Measurements from ENCODE around the gene ZNF296.

ZNF296 gene

GRCh38 chr19:45101806-45102205 lies 25.5 kb upstream of the ZNF296 start:
- DNase-seq (ENCODE audit: insufficient read length) (no peak), FAIRE-seq (no peak)
- TF ChIP-seq TAF1 (IDR thresholded peaks at IDR 0.05; ENCODE audit: borderline replicate concordance, low read depth, low read length) (no peak), POLR2AphosphoS5 (IDR thresholded peaks at IDR 0.05; ENCODE audit: low read depth, low read length) (no peak), POLR2A (IDR thresholded peaks at IDR 0.05; ENCODE audit: low read depth, low read length) (no peak)

- no peak for DNase-seq (ENCODE audit: insufficient read length)
- TF ChIP-seq POLR2A (IDR thresholded peaks at IDR 0.05; ENCODE audit: low read depth, low read length), result no peak
- no peak for TF ChIP-seq POLR2AphosphoS5 (IDR thresholded peaks at IDR 0.05; ENCODE audit: low read depth, low read length)
- TF ChIP-seq TAF1 (IDR thresholded peaks at IDR 0.05; ENCODE audit: borderline replicate concordance, low read depth, low read length), result no peak
- FAIRE-seq, result no peak
Measured at GRCh38 chr19:45100846-45101252, 24.6 kb upstream of the ZNF296 start.

GRCh38 chr19:45100201-45100600 lies 23.9 kb upstream of the ZNF296 start:
- TF ChIP-seq TAF1 (IDR thresholded peaks at IDR 0.05; ENCODE audit: borderline replicate concordance, low read depth, low read length), result no peak
- no peak for TF ChIP-seq POLR2A (IDR thresholded peaks at IDR 0.05; ENCODE audit: low read depth, low read length)
- no peak for TF ChIP-seq POLR2AphosphoS5 (IDR thresholded peaks at IDR 0.05; ENCODE audit: low read depth, low read length)
- FAIRE-seq, result no peak
- DNase-seq (ENCODE audit: insufficient read length), result no peak

- FAIRE-seq (no peak), DNase-seq (ENCODE audit: insufficient read length) (no peak)
Measured at GRCh38 chr19:45099467-45100191, 23.4 kb upstream of the ZNF296 start.

GRCh38 chr19:45098521-45099466 lies 22.5 kb upstream of the ZNF296 start:
- DNase-seq (ENCODE audit: insufficient read length) (no peak), FAIRE-seq (no peak)
- TF ChIP-seq POLR2A (IDR thresholded peaks at IDR 0.05; ENCODE audit: low read depth, low read length), result no peak
- no peak for TF ChIP-seq POLR2AphosphoS5 (IDR thresholded peaks at IDR 0.05; ENCODE audit: low read depth, low read length)
- no peak for TF ChIP-seq TAF1 (IDR thresholded peaks at IDR 0.05; ENCODE audit: borderline replicate concordance, low read depth, low read length)

More at GRCh38 chr19:45099467-45100191, 23.4 kb upstream of the ZNF296 start:
- TF ChIP-seq POLR2AphosphoS5 (IDR thresholded peaks at IDR 0.05; ENCODE audit: low read depth, low read length) (no peak), POLR2A (IDR thresholded peaks at IDR 0.05; ENCODE audit: low read depth, low read length) (no peak), TAF1 (IDR thresholded peaks at IDR 0.05; ENCODE audit: borderline replicate concordance, low read depth, low read length) (no peak)

GRCh38 chr19:45097776-45098520 lies 21.7 kb upstream of the ZNF296 start:
- DNase-seq (ENCODE audit: insufficient read length), result no peak
- TF ChIP-seq TAF1 (IDR thresholded peaks at IDR 0.05; ENCODE audit: borderline replicate concordance, low read depth, low read length) (no peak), POLR2A (IDR thresholded peaks at IDR 0.05; ENCODE audit: low read depth, low read length) (no peak), POLR2AphosphoS5 (IDR thresholded peaks at IDR 0.05; ENCODE audit: low read depth, low read length) (no peak)
- FAIRE-seq, result no peak

- FAIRE-seq (no peak), DNase-seq (ENCODE audit: insufficient read length) (no peak)
- TF ChIP-seq POLR2A (IDR thresholded peaks at IDR 0.05; ENCODE audit: low read depth, low read length) (no peak), POLR2AphosphoS5 (IDR thresholded peaks at IDR 0.05; ENCODE audit: low read depth, low read length) (no peak), TAF1 (IDR thresholded peaks at IDR 0.05; ENCODE audit: borderline replicate concordance, low read depth, low read length) (no peak)
Measured at GRCh38 chr19:45097450-45097775, 21.1 kb upstream of the ZNF296 start.

GRCh38 chr19:45096700-45097099 lies 20.4 kb upstream of the ZNF296 start:
- no peak for DNase-seq (ENCODE audit: insufficient read length)
- no peak for TF ChIP-seq TAF1 (IDR thresholded peaks at IDR 0.05; ENCODE audit: borderline replicate concordance, low read depth, low read length)
- TF ChIP-seq POLR2A (IDR thresholded peaks at IDR 0.05; ENCODE audit: low read depth, low read length), result no peak
- TF ChIP-seq POLR2AphosphoS5 (IDR thresholded peaks at IDR 0.05; ENCODE audit: low read depth, low read length), result no peak

GRCh38 chr19:45095496-45096413 lies 19.5 kb upstream of the ZNF296 start:
- DNase-seq (ENCODE audit: insufficient read length) (no peak), FAIRE-seq (no peak)
- TF ChIP-seq POLR2A (IDR thresholded peaks at IDR 0.05; ENCODE audit: low read depth, low read length), result no peak
- no peak for TF ChIP-seq POLR2AphosphoS5 (IDR thresholded peaks at IDR 0.05; ENCODE audit: low read depth, low read length)

More at GRCh38 chr19:45096700-45097099, 20.4 kb upstream of the ZNF296 start:
- no peak for FAIRE-seq

GRCh38 chr19:45094707-45095106 lies 18.4 kb upstream of the ZNF296 start:
- DNase-seq (ENCODE audit: insufficient read length), result no peak
- TF ChIP-seq POLR2AphosphoS5 (IDR thresholded peaks at IDR 0.05; ENCODE audit: low read depth, low read length), result no peak
- no peak for TF ChIP-seq POLR2A (IDR thresholded peaks at IDR 0.05; ENCODE audit: low read depth, low read length)
- TF ChIP-seq TAF1 (IDR thresholded peaks at IDR 0.05; ENCODE audit: borderline replicate concordance, low read depth, low read length), result no peak
- no peak for FAIRE-seq

Data from GM12892 (cell line).